ENCODE measurements around the gene GET3. TPM values are rescaled to one million over a fixed set of nuclear protein-coding genes. Genes with fewer than 3 reads are reported as not detected.

The GET3 gene
- total and polyA plus RNA-seq, 2 of the 13 experiments (the other 11 are each of a cell fraction or from before 2014, with no cell fraction given) = 57.7 to 59.4 TPM

- TF ChIP-seq ZFP91 (CRISPR knock-in tag; IDR thresholded peaks at IDR 0.05; ENCODE audit: borderline replicate concordance) (peak; percentile 67), ZBTB21 (CRISPR knock-in tag; IDR thresholded peaks at IDR 0.05) (peak; percentile 42; the same call in 1 of the 2 replicates), ZNF639 (CRISPR knock-in tag; conservative IDR thresholded peaks at IDR 0.05) (peak; percentile 36; the same call in 1 of the 2 replicates), KDM2A (CRISPR knock-in tag; IDR thresholded peaks at IDR 0.05; ENCODE audit: borderline replicate concordance, low read depth) (peak; percentile 87), ZNF101 (CRISPR knock-in tag; IDR thresholded peaks at IDR 0.05; ENCODE audit: borderline replicate concordance, low read depth) (no peak), TBL1XR1 (IDR thresholded peaks at IDR 0.05; ENCODE audit: borderline replicate concordance, low read length, partially characterized antibody) (peak; percentile 74), HIC2 (CRISPR knock-in tag; IDR thresholded peaks at IDR 0.05; ENCODE audit: low read depth) (no peak), ZBTB46 (CRISPR knock-in tag; IDR thresholded peaks at IDR 0.05; ENCODE audit: borderline replicate concordance) (no peak), ZSCAN30 (CRISPR knock-in tag; IDR thresholded peaks at IDR 0.05) (no peak), ZNF274 (CRISPR knock-in tag; IDR thresholded peaks at IDR 0.05) (no peak), DMTF1 (CRISPR knock-in tag; IDR thresholded peaks at IDR 0.05) (no peak), ZNF704 (CRISPR knock-in tag; IDR thresholded peaks at IDR 0.05; ENCODE audit: borderline replicate concordance) (no peak), NR1H2 (CRISPR knock-in tag; IDR thresholded peaks at IDR 0.05; ENCODE audit: borderline replicate concordance, low read depth) (no peak), SP2 (CRISPR knock-in tag; IDR thresholded peaks at IDR 0.05) (no peak)
Measured at GRCh38 chr19:12791345-12792050, 54.2 kb downstream of the GET3 start, which contains the start of gene JUNB (continued).

All from HepG2 (cell line).